Ishikawa (cell line): ENCODE results near the gene PIM3.

ENCODE experiments used
- CEBPB ChIP-seq: IDR thresholded peaks from 2 replicates; pipeline ENCODE4 v1.6.1; 2012
- CREB1 ChIP-seq: IDR thresholded peaks from 2 replicates; pipeline ENCODE4 v1.6.1; 2012; ENCODE audit warnings: low read depth
- EGR1 ChIP-seq: IDR thresholded peaks from 2 replicates; pipeline ENCODE4 v1.6.1; 2012
- EP300 ChIP-seq: IDR thresholded peaks from 2 replicates; pipeline ENCODE4 v1.6.1; 2012; ENCODE audit warnings: borderline replicate concordance
- FOXM1 ChIP-seq: IDR thresholded peaks from 2 replicates; pipeline ENCODE4 v1.6.1; 2012; ENCODE audit warnings: low read depth, borderline replicate concordance
- NFIC ChIP-seq: IDR thresholded peaks from 2 replicates; pipeline ENCODE4 v1.6.1; 2012
- RAD21 ChIP-seq: IDR thresholded peaks from 2 replicates; pipeline ENCODE4 v1.6.1; 2012; ENCODE audit warnings: low read depth
- TAF1 ChIP-seq: IDR thresholded peaks from 2 replicates; pipeline ENCODE4 v1.6.1; 2012; ENCODE audit warnings: low read depth, mild to moderate bottlenecking
- TCF12 ChIP-seq: IDR thresholded peaks from 2 replicates; pipeline ENCODE4 v1.6.1; 2012; ENCODE audit warnings: low read depth
- TEAD4 ChIP-seq: IDR thresholded peaks from 2 replicates; pipeline ENCODE4 v1.6.1; 2012
- YY1 ChIP-seq: IDR thresholded peaks from 2 replicates; pipeline ENCODE4 v1.6.1; 2012; ENCODE audit warnings: low read depth
- ZBTB7A ChIP-seq: IDR thresholded peaks from 2 replicates; pipeline ENCODE4 v1.6.1; 2012; ENCODE audit warnings: low read depth
- TF ChIP-seq, protein P1 (sequence below): IDR thresholded peaks from 2 replicates; pipeline ENCODE4 v1.6.1; 2012; ENCODE audit warnings: low read depth, mild to moderate bottlenecking
- TF ChIP-seq, protein P2 (sequence below): IDR thresholded peaks from 2 replicates; pipeline ENCODE4 v1.6.1; 2012
- TF ChIP-seq, protein P3 (sequence below): IDR thresholded peaks from 2 replicates; pipeline ENCODE4 v1.6.1; 2012

PIM3 gene

DNA sequence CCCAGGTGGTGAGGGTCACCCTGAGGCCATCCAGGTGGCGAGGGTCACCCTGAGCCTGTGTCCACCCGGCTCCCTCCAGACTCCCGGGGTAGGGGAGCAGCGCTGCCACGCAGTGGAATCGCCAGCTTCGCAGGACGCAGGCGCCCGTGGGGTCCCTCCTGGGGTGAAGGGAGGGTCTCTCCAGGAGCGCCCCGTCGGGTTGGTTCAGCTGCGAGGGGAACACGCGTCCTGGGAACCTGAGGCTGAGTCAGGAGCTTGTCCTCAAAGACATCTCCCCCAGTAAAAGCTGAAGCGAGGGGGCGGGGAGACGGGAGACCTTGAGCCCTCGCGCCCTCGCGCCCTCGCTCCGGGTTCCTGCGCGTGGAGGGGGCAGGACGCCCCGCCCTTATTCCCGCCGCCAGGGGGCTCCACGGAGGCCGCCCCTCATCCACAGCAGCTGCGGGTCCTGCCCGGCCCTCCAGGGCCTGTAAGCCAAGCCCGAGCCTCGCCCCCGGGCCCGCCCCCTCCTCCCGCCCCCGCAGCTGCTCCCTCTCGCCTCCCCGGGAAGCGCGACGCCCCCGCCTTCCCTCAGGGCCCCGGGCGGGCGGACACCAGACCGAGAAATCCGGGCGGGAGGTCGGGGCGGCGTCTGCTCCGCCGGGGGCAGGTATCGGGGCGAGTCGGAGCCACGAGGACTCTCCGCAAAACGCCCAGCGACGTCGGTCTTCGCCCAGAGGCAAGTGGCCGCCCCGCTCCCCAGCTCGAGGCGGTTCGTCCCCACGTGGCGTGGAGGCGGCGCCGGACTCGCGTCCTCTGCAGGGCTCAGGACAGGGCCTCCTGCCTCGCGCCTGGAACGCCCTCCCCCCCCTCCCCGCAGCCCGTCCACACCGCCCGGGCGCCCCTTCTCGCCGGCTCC, 22.8 kb downstream of the PIM3 start:
- TF ChIP-seq EGR1: 0 out of 2 replicates have a peak, but pooled peaks have one; percentile 44
- no peak for TF ChIP-seq CEBPB

DNA sequence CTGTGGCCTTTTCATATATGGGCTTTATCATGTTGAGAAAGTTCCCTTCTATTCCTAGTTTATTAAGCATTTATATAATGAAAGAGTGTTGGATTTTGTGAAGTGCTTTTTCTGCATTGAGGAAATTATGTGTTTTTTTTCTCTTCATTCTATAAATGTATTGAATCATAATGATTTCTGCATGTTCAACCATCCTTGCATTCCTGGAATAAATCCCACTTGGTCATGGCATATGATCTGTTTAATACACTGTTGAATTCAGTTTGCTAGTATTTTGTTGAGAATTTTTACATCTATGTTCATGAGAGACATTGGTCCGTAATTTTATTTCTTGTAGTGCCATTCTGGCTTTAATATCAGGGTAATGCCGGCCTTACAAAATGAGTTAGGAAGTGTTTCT, 25.8 kb downstream of the PIM3 start:
- TF ChIP-seq EGR1: no peak
- no peak for TF ChIP-seq TAF1
- TF ChIP-seq CEBPB: no peak
- TF ChIP-seq, protein P1, sequence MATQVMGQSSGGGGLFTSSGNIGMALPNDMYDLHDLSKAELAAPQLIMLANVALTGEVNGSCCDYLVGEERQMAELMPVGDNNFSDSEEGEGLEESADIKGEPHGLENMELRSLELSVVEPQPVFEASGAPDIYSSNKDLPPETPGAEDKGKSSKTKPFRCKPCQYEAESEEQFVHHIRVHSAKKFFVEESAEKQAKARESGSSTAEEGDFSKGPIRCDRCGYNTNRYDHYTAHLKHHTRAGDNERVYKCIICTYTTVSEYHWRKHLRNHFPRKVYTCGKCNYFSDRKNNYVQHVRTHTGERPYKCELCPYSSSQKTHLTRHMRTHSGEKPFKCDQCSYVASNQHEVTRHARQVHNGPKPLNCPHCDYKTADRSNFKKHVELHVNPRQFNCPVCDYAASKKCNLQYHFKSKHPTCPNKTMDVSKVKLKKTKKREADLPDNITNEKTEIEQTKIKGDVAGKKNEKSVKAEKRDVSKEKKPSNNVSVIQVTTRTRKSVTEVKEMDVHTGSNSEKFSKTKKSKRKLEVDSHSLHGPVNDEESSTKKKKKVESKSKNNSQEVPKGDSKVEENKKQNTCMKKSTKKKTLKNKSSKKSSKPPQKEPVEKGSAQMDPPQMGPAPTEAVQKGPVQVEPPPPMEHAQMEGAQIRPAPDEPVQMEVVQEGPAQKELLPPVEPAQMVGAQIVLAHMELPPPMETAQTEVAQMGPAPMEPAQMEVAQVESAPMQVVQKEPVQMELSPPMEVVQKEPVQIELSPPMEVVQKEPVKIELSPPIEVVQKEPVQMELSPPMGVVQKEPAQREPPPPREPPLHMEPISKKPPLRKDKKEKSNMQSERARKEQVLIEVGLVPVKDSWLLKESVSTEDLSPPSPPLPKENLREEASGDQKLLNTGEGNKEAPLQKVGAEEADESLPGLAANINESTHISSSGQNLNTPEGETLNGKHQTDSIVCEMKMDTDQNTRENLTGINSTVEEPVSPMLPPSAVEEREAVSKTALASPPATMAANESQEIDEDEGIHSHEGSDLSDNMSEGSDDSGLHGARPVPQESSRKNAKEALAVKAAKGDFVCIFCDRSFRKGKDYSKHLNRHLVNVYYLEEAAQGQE: no peak
- no peak for TF ChIP-seq NFIC
- TF ChIP-seq FOXM1: no peak
- TF ChIP-seq, protein P2, sequence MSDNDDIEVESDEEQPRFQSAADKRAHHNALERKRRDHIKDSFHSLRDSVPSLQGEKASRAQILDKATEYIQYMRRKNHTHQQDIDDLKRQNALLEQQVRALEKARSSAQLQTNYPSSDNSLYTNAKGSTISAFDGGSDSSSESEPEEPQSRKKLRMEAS: no peak
- TF ChIP-seq RAD21: no peak
- TF ChIP-seq TEAD4: no peak
- TF ChIP-seq ZBTB7A: no peak
- TF ChIP-seq EP300: no peak
- TF ChIP-seq, protein P3, sequence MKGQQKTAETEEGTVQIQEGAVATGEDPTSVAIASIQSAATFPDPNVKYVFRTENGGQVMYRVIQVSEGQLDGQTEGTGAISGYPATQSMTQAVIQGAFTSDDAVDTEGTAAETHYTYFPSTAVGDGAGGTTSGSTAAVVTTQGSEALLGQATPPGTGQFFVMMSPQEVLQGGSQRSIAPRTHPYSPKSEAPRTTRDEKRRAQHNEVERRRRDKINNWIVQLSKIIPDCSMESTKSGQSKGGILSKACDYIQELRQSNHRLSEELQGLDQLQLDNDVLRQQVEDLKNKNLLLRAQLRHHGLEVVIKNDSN: no peak
- no peak for TF ChIP-seq TCF12
- TF ChIP-seq YY1: no peak
- no peak for TF ChIP-seq CREB1

DNA sequence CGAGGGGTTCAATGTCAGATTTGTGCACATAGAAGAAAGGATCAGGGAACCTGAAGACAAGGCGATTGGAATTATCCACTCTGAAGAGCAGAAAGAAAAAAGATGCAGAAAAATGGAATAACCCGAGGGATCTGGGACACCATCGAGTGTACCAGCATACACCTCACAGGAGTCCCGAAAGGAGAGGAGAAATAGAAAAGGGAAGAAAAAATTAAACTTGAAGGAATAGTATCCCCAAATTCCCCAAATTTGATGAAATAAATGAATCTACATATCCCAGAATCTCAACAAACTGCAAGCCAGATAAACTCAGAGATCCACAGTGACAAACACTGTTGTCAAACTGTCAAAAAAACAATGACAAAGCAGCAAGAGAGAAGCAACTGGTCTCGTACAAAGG, 30.6 kb downstream of the PIM3 start:
- TF ChIP-seq CEBPB (no peak), YY1 (no peak), TAF1 (no peak), FOXM1 (no peak), CREB1 (no peak), EGR1 (no peak), ZBTB7A (no peak), TCF12 (no peak), RAD21 (no peak)
- TF ChIP-seq, protein P2: no peak
- TF ChIP-seq, protein P1: no peak
- TF ChIP-seq, protein P3: no peak

DNA sequence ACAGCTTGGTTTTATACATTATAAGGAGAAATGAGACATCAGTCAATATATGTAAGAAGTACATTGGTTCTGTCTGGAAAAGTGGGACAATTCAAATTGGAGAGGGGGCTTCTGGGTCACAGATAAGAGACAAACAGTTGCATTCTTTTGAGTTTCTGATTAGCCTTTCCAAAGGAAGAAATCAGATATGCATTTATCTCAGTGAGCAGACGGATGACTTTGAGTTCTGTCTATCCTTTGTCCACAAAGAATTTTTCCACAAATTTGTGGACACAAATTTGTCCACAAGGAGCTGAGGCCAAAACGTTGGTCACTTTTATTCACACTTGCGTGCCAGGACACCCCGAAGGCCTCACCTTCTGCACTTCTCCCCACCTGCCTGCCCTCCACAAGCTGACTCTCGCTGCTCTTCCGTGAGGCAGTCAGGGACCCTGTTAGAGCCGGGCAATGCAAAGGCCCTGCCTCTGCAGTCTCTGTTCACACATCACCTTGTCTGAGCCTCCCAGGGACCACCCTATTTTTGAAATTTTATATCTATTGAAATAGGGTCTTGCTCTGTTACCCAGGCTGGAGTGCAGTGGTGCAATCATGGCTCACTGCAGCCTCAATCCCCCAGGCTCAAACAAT, 31.4 kb downstream of the PIM3 start:
- TF ChIP-seq, protein P2: no peak
- TF ChIP-seq, protein P1: no peak
- no peak for TF ChIP-seq CEBPB
- TF ChIP-seq TAF1: no peak
- no peak for TF ChIP-seq YY1
- no peak for TF ChIP-seq NFIC
- no peak for TF ChIP-seq ZBTB7A
- no peak for TF ChIP-seq TCF12
- TF ChIP-seq EP300: no peak
- no peak for TF ChIP-seq EGR1
- no peak for TF ChIP-seq CREB1
- TF ChIP-seq, protein P3: no peak
- TF ChIP-seq TEAD4: no peak
- TF ChIP-seq FOXM1: no peak
- TF ChIP-seq RAD21: no peak
